HFF-Myc (cell line): ENCODE measurements around the gene SLC17A9.

Experiments used
- DNase-seq: peaks from one replicate; pipeline ENCODE4 v3.0.0-alpha.2; 2011; ENCODE audit warnings: low read depth; ENCODE audit errors: extremely low read depth
- H3K4me3 ChIP-seq: replicated peaks from 2 replicates; pipeline ENCODE4 v1.5.1; 2011; ENCODE audit warnings: low read depth, mild to moderate bottlenecking, control low read depth, low read length
- TF ChIP-seq, protein P1 (sequence below): IDR thresholded peaks from 2 replicates; pipeline ENCODE4 v1.5.1; 2012; ENCODE audit warnings: mild to moderate bottlenecking, low read depth, low read length, control low read depth; ENCODE audit errors: missing control alignments

The SLC17A9 gene

GRCh38 chr20:62933966-62934365, 18.5 kb upstream of the SLC17A9 start:
- H3K4me3 ChIP-seq, result no peak overlapping the region
- TF ChIP-seq, protein P1, sequence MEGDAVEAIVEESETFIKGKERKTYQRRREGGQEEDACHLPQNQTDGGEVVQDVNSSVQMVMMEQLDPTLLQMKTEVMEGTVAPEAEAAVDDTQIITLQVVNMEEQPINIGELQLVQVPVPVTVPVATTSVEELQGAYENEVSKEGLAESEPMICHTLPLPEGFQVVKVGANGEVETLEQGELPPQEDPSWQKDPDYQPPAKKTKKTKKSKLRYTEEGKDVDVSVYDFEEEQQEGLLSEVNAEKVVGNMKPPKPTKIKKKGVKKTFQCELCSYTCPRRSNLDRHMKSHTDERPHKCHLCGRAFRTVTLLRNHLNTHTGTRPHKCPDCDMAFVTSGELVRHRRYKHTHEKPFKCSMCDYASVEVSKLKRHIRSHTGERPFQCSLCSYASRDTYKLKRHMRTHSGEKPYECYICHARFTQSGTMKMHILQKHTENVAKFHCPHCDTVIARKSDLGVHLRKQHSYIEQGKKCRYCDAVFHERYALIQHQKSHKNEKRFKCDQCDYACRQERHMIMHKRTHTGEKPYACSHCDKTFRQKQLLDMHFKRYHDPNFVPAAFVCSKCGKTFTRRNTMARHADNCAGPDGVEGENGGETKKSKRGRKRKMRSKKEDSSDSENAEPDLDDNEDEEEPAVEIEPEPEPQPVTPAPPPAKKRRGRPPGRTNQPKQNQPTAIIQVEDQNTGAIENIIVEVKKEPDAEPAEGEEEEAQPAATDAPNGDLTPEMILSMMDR, result no peak
- no peak for DNase-seq

- no peak for DNase-seq
- TF ChIP-seq, protein P1, result no peak
- H3K4me3 ChIP-seq, result no peak overlapping the region
Observed at GRCh38 chr20:62935204-62935967, 17.1 kb upstream of the SLC17A9 start.

GRCh38 chr20:62935968-62936585, 16.4 kb upstream of the SLC17A9 start:
- no peak for DNase-seq
- H3K4me3 ChIP-seq, result peak overlapping the region; percentile 78
- TF ChIP-seq, protein P1, result no peak

DNA sequence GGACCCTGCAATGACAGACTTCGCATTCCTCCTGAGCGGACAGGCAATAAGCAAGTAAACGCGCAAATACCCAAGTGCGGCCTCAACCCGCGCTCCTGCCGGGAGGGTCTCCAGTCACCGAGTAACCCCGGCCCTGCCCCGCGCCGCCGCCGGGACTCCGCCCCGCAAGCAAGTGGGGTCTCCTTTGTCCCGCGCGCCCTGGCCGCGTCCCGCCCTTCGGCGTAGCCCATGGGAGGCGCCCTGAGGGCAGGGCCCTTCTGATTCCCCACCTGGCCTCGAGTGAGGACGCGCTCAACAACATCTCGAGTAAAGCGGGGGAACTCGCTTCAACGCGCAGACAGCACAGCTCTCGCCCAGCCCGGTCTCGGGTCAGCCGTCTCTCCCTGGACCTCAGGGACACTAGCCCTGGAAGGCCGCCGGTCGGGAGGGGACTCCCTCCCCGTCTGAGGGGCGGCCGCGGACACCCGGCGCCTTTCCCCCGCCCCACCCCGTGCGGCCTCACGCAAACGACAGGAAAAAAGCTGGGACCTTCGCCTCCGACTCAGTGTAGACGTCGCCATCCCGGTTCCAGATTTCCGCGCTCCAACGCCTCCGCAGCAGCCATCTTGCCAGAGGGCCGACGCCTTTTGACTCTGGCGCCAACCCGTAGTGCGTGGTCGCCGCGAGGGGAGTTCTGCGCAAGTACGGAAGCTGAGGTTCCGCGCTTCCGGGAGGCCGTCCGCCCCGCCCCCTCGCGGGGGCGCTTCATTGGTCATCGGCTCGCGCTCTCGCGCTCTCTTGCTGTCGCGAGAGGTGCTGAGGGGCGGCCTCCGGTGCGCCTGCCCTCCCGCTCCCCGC, 15.0 kb upstream of the SLC17A9 start:
- peak; percentile 86 for DNase-seq
- H3K4me3 ChIP-seq, result peak overlapping the region; percentile 78
- TF ChIP-seq, protein P1, result no peak

DNA sequence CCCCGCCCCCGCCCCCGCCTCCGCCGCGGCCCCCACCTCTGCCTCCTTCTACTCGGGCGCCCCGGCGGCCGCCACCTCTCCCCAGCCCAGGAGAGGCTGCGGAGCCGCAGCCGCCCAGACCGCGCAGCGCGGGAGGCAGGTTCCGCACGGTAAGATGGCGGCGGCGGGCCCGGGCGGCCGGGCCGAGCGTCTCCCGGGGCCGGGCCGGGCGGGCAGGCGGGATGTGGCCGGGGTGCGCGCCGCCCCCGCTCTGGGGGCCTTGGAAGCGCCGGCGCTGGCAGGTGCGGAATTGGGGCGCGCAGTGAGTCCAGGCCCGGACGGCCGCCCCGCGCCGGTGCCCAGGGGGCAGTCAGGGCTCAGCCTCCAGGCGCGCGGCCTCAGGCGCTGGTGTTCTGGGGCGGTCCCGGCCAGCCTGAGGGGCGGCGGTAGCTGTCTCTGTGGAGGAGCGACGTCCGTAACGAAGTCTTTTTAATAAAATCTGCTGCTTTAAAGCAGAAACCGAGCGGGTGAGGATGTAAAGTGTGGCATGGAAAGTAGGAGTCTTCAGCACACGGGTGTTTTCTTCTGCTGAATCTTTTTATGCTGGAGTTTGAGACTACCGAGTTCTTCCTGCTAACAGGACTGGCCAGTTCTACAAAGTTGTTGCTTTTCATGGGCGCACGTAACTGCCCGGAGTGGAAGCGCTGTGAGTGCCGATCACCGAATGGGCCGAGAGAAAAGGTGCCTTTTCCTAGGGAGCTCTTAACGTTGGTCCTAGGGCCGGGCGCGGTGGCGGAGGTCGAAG, 14.2 kb upstream of the SLC17A9 start, which contains the start of gene GID8:
Gene GID8 (plus strand): TSS at position 43 of the 784 bp plus-strand sequence. CDS start 3,356 bp downstream, outside the sequence.
- TF ChIP-seq, protein P1, result no peak
- H3K4me3 ChIP-seq, result peak within 1 kb of the TSS; percentile 78
- no peak for DNase-seq

- no peak overlapping the region for H3K4me3 ChIP-seq
- TF ChIP-seq, protein P1, result no peak
Observed at GRCh38 chr20:62940875-62941274, 11.6 kb upstream of the SLC17A9 start.

More at GRCh38 chr20:62940875-62941274, 11.6 kb upstream of the SLC17A9 start:
- DNase-seq, result no peak
